Measurements from ENCODE around the gene AKAP3.

The AKAP3 gene

DNA sequence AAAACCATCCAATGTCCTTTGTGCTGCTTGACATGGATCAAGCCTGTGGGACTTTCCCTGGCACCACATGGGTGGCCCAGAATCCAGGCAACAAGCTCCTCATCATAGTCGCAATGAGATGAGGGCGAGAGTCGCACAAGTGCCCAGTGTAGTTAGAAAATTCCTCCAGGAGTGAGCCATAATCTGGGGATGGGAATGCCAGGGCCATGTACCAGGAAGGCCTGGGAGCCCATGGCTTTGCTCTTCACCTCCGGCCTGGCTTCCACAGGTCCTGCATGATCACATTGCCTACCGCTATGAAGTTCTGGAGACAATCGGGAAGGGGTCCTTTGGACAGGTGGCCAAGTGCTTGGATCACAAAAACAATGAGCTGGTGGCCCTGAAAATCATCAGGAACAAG lies 53.0 kb downstream of the AKAP3 start:
- DNase-seq (ENCODE audit: low read depth) = no peak

DNA sequence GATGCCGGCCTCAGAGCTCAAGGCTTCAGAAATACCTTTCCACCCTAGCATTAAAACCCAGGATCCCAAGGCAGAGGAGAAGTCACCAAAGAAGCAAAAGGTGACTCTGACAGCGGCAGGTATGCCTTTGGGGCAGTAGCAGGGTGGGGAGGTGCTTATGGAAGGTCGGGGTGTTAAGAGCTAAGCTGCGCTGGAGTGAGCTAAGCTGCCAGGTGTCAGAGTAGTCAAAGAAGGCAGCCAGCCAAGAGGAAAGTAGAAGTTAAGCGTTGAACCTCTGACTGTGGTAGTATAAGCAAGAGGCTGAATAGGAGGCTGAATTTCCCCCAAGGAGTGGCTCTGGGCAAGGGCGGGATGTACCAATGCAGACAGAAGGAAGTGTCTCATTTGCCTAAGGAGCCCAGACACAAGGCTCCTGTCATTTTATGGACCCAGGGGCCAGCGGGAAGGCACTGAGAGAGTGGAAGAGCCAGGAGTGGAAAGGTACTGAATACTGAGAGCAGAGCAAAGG lies 57.6 kb downstream of the AKAP3 start:
- DNase-seq (ENCODE audit: low read depth) = no peak

DNA sequence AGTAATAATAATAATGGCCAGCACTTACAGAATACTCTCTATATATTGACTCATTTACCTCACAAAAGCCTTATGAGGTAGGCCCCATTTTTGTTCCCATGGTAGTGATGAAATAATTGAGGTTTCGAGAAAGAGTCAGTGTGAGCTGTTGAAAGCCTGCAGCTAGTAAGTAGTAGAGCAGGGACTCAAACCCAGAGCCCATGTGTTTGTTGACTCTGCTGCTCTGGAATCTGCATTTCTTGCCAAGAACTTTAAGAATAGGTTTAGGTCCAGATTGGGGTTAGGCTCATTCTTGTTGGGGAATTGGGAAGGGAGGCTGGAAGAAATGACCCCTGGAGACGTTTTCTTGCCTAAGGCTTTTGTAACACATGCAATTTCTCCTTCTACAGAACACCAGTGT lies 58.9 kb downstream of the AKAP3 start:
- DNase-seq (ENCODE audit: low read depth) = no peak

DNA sequence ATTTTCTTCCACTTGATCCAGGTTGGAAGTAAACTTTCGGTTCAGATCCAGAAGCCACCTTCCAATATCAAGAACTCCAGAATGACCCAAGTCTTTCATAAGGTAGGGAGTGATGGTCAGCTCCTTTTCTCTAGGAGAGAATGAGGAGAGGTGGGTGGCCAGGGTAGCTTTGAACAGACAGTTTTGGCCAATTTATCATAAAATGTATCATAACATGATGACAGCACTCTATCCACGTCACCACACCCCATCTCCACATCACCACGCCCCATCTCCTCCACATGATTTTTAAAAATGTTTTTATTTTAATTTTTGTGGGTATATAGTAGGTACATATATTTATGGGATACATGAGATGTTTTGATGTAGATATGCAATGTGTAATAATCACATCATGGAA lies 59.9 kb downstream of the AKAP3 start:
- no peak for DNase-seq (ENCODE audit: low read depth)

DNA sequence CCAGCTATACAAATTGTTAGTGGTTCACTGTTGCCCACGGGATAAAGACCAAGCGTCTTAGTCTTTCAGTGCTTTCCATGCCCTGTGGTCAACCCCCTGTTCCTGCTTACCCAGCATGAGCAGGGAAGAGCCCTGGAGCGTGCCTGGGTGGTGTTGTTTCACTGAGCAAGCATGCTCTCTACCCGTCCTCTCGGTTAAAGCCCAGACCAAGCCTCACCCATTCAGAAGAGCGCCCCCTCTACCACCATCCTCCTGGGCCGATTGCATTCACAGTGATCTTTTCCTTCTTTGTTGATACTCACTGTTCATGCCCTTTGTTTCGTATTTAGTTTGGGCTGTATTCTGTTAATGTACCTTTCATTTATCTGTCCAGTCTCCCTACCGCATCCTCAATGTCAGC lies 61.7 kb downstream of the AKAP3 start:
- DNase-seq (ENCODE audit: low read depth) = no peak

DNA sequence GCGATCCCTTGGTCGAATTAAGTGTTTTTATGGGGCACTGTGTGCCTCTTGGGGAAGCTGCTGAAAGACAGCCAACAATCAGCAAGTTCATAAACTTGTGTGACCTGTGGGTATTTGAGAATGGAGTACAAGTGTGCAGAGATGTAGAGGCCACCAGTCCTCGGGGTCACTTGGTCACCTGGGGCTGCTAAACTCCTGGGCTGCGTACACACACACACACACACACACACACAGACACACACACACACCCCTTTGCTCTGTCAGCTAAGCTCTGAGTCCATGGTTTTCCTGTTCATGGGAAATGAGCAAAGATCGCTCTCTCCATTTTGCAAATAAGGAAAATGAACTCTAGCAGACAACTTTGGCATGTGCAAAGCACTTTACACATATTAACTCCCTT lies 62.4 kb downstream of the AKAP3 start:
- DNase-seq (ENCODE audit: low read depth) = no peak

DNA sequence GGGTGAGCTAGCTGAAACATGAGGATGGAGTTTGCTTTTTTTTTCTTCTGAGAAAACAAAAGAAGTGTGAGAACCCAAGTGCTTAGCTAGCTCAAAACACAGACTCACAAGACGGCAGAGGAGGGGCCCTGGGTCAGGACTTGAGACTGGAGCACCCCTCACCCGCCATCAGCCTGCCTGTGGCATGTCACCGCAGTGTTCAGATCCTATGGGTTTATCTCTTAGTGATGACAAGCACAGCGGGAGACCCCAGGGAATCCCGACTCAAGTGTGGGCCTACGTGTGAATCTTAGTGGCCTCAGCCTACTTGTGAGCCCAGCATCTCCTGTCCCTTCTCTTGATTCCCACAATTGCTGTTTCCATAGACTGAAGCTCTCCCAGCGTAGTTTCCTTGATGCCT lies 64.0 kb downstream of the AKAP3 start:
- no peak for DNase-seq (ENCODE audit: low read depth)

DNA sequence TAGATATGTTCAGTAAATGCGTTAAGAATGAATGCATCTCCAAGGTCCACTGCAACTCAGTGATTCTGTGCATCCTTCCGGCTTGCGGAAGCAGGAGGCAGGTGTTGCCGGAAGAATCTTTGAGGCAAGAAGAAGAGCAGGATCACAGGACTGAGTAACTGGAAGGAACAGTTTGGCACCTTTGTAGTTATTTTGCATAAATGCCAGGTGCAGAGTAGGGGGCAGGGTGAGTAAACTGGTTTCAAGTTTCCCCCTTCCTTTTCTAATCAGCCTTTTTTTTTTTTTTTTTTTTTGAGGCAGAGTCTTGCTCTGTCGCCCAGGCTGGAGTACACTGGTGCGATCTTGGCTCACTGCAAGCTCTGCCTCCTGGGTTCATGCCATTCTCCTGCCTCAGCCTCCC lies 64.6 kb downstream of the AKAP3 start:
- no peak for DNase-seq (ENCODE audit: low read depth)

DNA sequence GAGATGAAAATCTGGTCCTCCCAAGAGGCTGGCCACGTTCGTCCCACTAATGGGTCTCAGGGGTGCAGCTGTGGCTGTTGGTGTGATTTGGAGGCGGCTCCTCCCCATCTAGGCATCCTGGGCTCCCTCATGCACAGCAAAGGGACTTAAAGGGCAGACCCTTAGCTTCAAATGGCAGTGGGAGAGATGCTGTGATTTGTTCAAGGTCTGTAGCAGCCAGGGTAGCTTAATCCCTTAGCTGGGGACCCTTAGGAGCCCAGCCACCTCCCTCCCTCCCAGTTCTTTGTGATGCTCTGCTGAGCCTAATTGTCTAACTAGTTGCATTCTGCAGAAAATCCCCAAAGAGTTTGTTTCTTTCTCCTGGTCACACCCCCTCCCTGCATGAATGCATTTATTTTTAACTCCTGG lies 68.6 kb downstream of the AKAP3 start:
- DNase-seq (ENCODE audit: low read depth) = no peak

DNA sequence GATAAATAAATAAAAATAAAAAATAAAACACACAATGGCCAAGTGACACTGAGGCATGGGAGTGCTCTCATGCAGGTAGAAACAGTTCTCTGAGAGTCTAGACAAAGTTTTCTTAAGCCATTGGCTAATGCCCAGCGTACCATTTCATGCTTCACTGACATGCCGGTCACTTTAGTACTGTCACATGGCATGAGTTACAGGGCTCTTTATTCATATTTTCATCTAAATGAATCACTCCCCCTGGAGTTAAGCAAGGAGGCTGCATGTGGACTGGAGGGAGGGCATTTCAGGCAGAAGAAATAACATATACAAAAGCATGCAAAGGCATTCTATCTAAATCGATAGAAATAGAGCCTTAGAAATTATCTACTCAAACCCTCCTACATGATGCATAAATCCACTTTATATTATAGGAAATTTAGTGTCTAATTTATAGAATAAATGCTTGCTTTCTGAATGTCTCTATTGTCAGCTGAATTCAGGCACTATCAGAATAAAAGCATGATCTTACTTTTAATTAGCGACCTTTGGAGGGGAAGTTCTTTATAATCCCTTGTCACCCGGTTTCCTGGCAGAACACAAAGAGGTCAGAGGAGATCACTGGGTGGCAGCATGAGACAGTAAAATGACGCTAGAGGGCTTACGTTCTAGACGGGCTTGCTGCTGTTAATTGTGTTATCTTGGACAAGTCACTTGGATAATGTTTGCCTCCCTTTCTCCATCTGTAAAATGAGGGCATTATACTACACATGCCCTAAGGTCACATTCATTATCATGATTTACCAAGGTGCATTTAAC lies 69.3 kb downstream of the AKAP3 start:
- no peak for DNase-seq (ENCODE audit: low read depth)

DNA sequence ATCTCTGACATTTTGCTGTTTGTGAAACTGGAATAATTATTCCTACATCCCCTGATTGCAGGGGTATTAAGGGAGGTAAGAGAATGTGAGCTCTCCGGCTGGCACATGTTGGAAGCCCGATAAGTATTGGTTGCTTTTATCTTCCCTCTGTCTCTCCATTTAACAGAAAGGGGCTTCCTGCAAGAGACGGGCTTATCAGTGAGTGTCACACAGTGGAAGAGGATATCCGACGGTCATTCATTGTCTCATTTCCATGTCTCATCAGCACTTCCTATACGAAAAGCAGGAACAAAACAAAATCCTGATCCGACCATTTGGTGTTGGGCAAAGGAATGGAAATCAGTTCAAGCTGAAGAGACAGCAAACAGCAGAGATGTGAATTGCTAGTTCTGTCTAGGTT lies 76.2 kb downstream of the AKAP3 start:
- no peak for DNase-seq (ENCODE audit: low read depth)

DNA sequence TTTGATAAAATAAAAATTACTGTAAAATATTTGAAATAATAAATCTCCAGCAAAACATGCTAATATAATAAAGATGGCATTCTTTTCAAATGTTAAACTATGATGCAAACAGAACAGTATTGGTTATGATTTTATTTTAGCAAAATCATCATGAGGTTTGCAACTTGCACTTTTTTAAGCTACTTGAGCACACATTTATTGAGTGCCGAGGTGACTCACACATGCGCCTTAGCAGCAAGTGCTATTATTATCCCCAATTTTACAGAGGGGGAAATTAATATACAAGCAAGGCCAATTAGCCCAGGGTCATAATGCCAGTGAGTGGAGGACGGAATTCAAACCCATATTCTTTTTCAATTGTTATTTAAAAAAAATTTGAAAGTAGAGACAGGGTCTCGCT lies 79.6 kb downstream of the AKAP3 start:
- DNase-seq (ENCODE audit: low read depth) = no peak

DNA sequence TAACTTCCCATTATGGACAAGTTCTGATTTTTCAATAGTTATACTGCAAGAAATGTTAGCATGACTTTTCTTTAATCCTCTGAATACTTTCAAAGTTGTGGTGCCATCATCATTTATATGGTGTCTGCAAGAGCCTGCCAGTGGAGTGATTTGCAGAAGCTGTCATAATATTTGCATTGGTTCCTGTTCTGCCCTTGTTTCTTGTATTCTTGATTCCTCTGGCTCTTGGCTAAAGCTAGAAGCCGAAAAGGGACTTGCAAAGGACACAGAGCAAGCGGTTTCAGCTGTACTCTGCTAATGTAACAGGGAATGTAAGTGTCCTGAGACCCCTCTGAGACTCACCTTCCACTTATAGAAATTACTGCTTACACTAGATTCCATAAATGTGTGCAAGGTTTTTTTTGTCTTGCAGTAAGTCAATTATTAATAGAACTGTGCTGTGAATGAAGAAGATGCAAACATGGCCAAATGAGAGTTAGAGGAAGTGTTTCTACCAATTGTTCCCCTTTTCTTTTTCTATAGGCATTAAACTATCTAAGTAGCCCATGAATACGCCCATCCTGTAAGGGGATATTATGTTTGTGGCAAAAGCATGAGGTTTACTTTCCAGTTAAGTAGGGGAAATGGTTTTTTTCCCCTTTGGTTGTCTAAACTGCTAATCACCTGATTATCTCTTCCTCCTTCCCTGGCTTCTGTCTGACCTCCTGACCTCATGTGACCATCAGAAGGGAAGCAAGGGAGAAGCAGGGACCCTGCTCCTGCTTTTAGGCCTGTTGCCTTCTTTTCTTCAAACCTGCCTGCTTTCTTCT lies 81.6 kb downstream of the AKAP3 start:
- no peak for DNase-seq (ENCODE audit: low read depth)

DNA sequence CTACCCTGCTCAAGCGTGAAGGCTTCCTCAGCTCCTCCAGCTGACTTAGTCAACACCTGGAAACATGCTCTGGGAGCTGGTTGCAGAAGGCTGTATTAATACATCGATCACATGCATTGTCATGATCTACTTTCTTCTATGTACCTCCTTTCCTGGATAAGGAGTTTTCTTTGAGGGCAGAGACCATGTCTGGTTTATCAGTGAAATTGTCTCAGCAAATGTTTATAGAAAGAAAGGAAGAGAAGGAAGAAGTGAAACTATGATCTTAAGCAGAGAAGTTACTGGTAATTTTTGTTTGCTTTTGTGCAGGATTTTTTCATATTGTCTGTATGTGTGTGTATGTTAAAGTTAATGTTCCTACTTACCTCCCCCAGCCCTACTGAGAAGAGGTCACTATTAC lies 82.4 kb downstream of the AKAP3 start:
- no peak for DNase-seq (ENCODE audit: low read depth)
